GM19240 (cell line): ENCODE measurements around the gene SLC25A38.

Experiments
- DNase-seq: peaks from one replicate; pipeline ENCODE4 v3.0.0; 2011; ENCODE audit warnings: low spot score; ENCODE audit not compliant: insufficient read length

Gene SLC25A38

GRCh38 chr3:39433642-39434041 is 50.5 kb downstream of the SLC25A38 start:
- no peak for DNase-seq

- no peak for DNase-seq
These were observed 51.4 kb downstream of the SLC25A38 start for GRCh38 chr3:39434574-39434973.

- no peak for DNase-seq
These were observed 52.0 kb downstream of the SLC25A38 start for GRCh38 chr3:39435006-39435748.

- no peak for DNase-seq
These were observed 55.7 kb downstream of the SLC25A38 start for GRCh38 chr3:39438880-39439279.

- DNase-seq, result no peak
These were observed 57.1 kb downstream of the SLC25A38 start for GRCh38 chr3:39440316-39440715.

- DNase-seq, result no peak
These were observed 60.4 kb downstream of the SLC25A38 start for GRCh38 chr3:39443530-39443929.

- DNase-seq, result no peak
These were observed 62.8 kb downstream of the SLC25A38 start for GRCh38 chr3:39445927-39446326.

GRCh38 chr3:39446444-39446843 is 63.3 kb downstream of the SLC25A38 start:
- no peak for DNase-seq
